Measurements from ENCODE around the gene SLC39A7. TPM values are rescaled to one million over a fixed set of nuclear protein-coding genes. Genes with fewer than 3 reads are reported as not detected.

The SLC39A7 gene
- total and polyA plus RNA-seq, 11 donors, result 39.9 to 197 (median 55.3) TPM

GRCh38 chr6:33170176-33171015 lies 30.3 kb upstream of the SLC39A7 start:
- no peak for DNase-seq
- Histone ChIP-seq H3K27ac (no peak overlapping the region), H3K4me3 (no peak overlapping the region), H3K9me3 (no peaks in the 10 kb centered on the region), H3K4me1 (no peaks in the 10 kb centered on the region), H3K36me3 (no peaks in the 10 kb centered on the region), H3K27me3 (no peaks in the 10 kb centered on the region)
- no peak for TF ChIP-seq POLR2A (IDR thresholded peaks at IDR 0.05)
- TF ChIP-seq CTCF (IDR thresholded peaks at IDR 0.05), result no peak
- 85 to 90% (median 89%) methylated on average over 7 to 9 of the region's 9 CpGs for WGBS, 4 donors
- intact Hi-C loops (cut with DNase I), result loop anchor here in 1 of 10 donors (1.0 kb wide), 1 partner anchor 24 kb away; no protein-coding TSS in a partner anchor
- no peak for ATAC-seq

GRCh38 chr6:33171016-33171879 lies 29.4 kb upstream of the SLC39A7 start:
- Histone ChIP-seq H3K4me1 (no peaks in the 10 kb centered on the region), H3K4me3 (no peak overlapping the region), H3K27ac (no peak overlapping the region), H3K36me3 (no peaks in the 10 kb centered on the region), H3K27me3 (no peaks in the 10 kb centered on the region), H3K9me3 (no peaks in the 10 kb centered on the region)
- TF ChIP-seq POLR2A (IDR thresholded peaks at IDR 0.05), result no peak
- no peak for TF ChIP-seq CTCF (IDR thresholded peaks at IDR 0.05)
- ATAC-seq (no peak), DNase-seq (no peak)
- intact Hi-C loops (cut with DNase I), result loop anchor here in 1 of 10 donors (1.0 kb wide), 1 partner anchor 25 kb away; no protein-coding TSS in a partner anchor
- WGBS, 4 donors, result 85 to 93% (median 88%) methylated on average over 9 to 11 of the region's 11 CpGs

GRCh38 chr6:33171880-33172687 lies 28.6 kb upstream of the SLC39A7 start:
- no peaks in the 10 kb centered on the region for H3K36me3 ChIP-seq
- H3K4me1 ChIP-seq, result no peaks in the 10 kb centered on the region
- H3K27ac ChIP-seq, result no peak overlapping the region
- H3K27me3 ChIP-seq, result no peaks in the 10 kb centered on the region
- no peak for DNase-seq
- 76 to 78% (median 77%) methylated on average over 8 of the region's 8 CpGs for WGBS, 4 donors
- H3K4me3 ChIP-seq, result no peak overlapping the region
- intact Hi-C loops (cut with DNase I), result loop anchor here in 1 of 10 donors (1.0 kb wide), 1 partner anchor 26 kb away; no protein-coding TSS in a partner anchor
- ATAC-seq, result no peak
- no peaks in the 10 kb centered on the region for H3K9me3 ChIP-seq
- TF ChIP-seq POLR2A (IDR thresholded peaks at IDR 0.05), result no peak
- TF ChIP-seq CTCF (IDR thresholded peaks at IDR 0.05), result no peak
